Stimulated activated CD4-positive, alpha-beta T cell treated with anti-CD3 and anti-CD28 coated beads, Interleukin-1b, Interleukin-23, amount 100 ng/mL, for 4 hours (primary cell): ENCODE data around the gene CDH24.

Experiments used
- DNase-seq, 2 donors: peaks; one replicate each; pipeline ENCODE4 v3.0.0-alpha.2; 2020; ENCODE audit warnings: low read depth in 2 of 2

Gene CDH24

GRCh38 chr14:23091294-23092225 lies 34.2 kb upstream of the CDH24 start:
- DNase-seq = no peak

GRCh38 chr14:23090254-23090636 lies 32.9 kb upstream of the CDH24 start:
- DNase-seq = no peak

GRCh38 chr14:23089498-23090253 lies 32.4 kb upstream of the CDH24 start:
- no peak for DNase-seq

- DNase-seq = no peak
Measured at GRCh38 chr14:23086565-23086964, 29.2 kb upstream of the CDH24 start.

GRCh38 chr14:23085458-23085857 lies 28.1 kb upstream of the CDH24 start:
- no peak for DNase-seq

- DNase-seq = no peak
Measured at GRCh38 chr14:23080474-23080873, 23.2 kb upstream of the CDH24 start.

- no peak for DNase-seq
Measured at GRCh38 chr14:23079716-23080115, 22.4 kb upstream of the CDH24 start.

- DNase-seq = no peak
Measured at GRCh38 chr14:23078692-23079116, 21.4 kb upstream of the CDH24 start.

- no peak for DNase-seq
Measured at GRCh38 chr14:23077962-23078361, 20.6 kb upstream of the CDH24 start.

- no peak for DNase-seq
Measured at GRCh38 chr14:23076785-23077408, 19.6 kb upstream of the CDH24 start.

GRCh38 chr14:23074906-23075305 lies 17.6 kb upstream of the CDH24 start:
- no peak for DNase-seq

GRCh38 chr14:23071921-23072539 lies 14.7 kb upstream of the CDH24 start:
- no peak for DNase-seq

- peak; percentile 61 to 63 for DNase-seq
Measured at GRCh38 chr14:23071244-23071920, 14.1 kb upstream of the CDH24 start.

- no peak for DNase-seq
Measured at GRCh38 chr14:23070262-23071129, 13.2 kb upstream of the CDH24 start.

- DNase-seq = no peak
Measured at GRCh38 chr14:23069413-23069806, 12.1 kb upstream of the CDH24 start.

- DNase-seq = peak; percentile 42 to 67
Measured at GRCh38 chr14:23068789-23069412, 11.6 kb upstream of the CDH24 start.

- DNase-seq = no peak
Measured at GRCh38 chr14:23067847-23068788, 10.8 kb upstream of the CDH24 start.

GRCh38 chr14:23066855-23067744 lies 9.8 kb upstream of the CDH24 start:
- DNase-seq = no peak
